Measurements from ENCODE around the gene ANKRD65.

ANKRD65 gene

DNA sequence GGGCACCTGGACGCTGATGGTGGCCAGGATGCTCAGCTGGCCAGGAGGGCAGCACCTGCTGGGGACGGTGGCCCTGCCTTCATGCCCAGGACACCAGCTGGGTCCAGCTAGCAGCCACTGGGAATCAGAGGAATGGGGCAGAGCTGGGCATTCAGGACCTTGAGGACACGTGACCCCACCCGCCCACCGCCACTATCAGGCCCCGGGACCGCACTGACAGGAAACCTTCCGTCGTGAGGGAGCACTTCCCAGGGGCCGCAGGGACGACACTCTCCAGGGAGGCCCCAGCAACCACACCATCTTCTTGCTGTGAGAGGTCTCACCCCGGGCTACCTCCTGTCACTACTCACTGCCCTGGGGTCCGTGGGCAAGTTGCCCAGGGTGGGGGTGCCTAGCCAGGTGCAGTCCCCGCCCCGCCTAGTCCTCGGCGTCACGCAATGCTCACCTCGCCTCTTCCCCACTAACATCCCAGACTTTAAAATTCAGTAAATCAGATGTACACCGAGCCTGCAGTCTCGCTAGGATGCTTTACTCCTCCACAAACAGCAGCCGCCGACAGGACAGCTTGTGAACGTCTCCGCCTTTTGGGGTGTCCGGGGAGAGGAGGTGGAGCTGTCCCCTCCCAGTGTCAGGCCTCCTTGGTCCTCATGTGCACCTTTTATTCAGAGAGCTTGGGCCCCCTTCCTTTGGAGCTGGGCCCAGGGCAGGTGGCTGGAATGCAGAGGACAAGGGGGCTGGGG, 19.4 kb upstream of the ANKRD65 start:
- H3K9me3 ChIP-seq (ENCODE audit: severe bottlenecking), result no peaks in the 10 kb centered on the region
- H3K27me3 ChIP-seq (ENCODE audit: insufficient read depth, low read depth, severe bottlenecking), result no peaks in the 10 kb centered on the region
- TF ChIP-seq, protein P1, sequence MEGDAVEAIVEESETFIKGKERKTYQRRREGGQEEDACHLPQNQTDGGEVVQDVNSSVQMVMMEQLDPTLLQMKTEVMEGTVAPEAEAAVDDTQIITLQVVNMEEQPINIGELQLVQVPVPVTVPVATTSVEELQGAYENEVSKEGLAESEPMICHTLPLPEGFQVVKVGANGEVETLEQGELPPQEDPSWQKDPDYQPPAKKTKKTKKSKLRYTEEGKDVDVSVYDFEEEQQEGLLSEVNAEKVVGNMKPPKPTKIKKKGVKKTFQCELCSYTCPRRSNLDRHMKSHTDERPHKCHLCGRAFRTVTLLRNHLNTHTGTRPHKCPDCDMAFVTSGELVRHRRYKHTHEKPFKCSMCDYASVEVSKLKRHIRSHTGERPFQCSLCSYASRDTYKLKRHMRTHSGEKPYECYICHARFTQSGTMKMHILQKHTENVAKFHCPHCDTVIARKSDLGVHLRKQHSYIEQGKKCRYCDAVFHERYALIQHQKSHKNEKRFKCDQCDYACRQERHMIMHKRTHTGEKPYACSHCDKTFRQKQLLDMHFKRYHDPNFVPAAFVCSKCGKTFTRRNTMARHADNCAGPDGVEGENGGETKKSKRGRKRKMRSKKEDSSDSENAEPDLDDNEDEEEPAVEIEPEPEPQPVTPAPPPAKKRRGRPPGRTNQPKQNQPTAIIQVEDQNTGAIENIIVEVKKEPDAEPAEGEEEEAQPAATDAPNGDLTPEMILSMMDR (IDR thresholded peaks at IDR 0.05; ENCODE audit: low read depth, low read length), result no peak
- no peaks in the 10 kb centered on the region; the same call in 1 of the 2 replicates for H3K36me3 ChIP-seq
- no peak for DNase-seq
- H3K27ac ChIP-seq, result no peak overlapping the region
- H3K4me3 ChIP-seq (ENCODE audit: low read depth, low read length), result no peak overlapping the region

DNA sequence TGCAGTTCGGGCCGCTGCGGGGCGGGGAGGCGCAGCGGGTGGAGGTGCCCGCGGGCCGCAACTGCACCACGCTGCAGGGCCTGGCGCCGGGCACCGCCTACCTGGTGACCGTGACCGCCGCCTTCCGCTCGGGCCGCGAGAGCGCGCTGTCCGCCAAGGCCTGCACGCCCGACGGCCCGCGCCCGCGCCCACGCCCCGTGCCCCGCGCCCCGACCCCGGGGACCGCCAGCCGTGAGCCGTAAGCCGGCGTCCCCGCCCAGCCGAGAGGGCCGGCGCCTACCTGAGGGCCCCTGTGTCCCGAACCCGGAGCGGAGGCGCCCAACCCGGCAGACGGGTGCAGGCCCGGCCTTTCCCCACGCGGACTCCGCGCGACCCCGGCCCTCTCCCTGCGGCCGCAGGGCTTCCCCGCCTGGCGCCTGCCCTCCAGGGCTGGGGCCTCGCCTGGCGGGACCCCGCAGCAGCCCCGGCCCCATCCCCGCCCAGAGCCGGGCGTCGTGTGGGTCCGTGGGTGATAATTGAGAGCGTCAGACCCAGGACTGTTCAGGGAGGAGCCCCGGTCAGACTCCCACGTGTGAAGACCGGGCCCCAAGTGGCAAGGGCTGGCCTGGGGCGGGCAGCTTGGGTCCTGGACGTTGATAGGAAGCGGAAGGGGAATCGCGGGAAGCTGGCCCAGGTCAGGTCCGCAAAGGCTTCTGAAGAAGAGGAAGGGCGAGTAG, 18.6 kb upstream of the ANKRD65 start:
- no peak for DNase-seq

DNA sequence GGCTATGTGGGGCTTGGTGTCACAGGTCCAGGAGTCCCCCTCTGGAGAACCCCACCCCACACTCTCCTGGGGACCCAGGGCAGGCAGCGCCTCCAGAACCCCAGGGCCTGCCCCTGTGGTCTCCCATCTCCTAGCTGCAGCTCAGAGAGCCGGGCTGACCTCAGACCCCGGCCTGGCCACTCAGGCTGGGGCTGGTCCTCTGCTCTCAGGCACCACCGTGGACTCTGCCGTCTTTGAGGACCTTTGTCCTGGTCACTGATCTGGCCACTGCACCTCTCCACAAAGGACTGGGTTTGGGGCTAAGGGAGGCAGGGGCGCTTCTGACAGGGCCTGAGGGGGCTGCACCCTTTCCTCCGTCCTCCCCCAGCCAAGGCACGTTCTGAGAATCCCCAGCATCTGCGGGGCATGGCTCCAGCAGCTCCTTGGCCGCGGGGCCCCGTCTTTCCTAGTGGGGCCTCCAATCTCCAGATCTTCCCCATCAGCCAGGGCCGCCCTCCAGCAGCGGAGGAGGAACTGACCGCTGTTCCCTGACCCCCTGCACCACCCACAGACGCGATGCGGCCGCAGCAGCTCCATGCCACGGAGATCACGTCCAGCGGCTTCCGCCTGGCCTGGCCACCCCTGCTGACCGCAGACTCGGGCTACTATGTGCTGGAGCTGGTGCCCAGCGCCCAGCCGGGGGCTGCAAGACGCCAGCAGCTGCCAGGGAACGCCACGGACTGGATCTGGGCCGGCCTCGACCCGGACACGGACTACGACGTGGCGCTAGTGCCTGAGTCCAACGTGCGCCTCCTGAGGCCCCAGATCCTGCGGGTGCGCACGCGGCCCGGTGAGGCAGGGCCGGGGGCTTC, 17.7 kb upstream of the ANKRD65 start:
- no peaks in the 10 kb centered on the region for H3K27me3 ChIP-seq (ENCODE audit: insufficient read depth, low read depth, severe bottlenecking)
- DNase-seq, result no peak
- TF ChIP-seq, protein P1 (IDR thresholded peaks at IDR 0.05; ENCODE audit: low read depth, low read length), result no peak
- H3K36me3 ChIP-seq, result no peaks in the 10 kb centered on the region; the same call in 1 of the 2 replicates
- no peaks in the 10 kb centered on the region for H3K9me3 ChIP-seq (ENCODE audit: severe bottlenecking)
- H3K4me3 ChIP-seq (ENCODE audit: low read depth, low read length), result no peak overlapping the region
- H3K27ac ChIP-seq, result no peak overlapping the region

More for the DNA sequence above, 18.6 kb upstream of the ANKRD65 start:
- H3K27me3 ChIP-seq (ENCODE audit: insufficient read depth, low read depth, severe bottlenecking), result no peaks in the 10 kb centered on the region
- no peak overlapping the region for H3K27ac ChIP-seq
- TF ChIP-seq, protein P1 (IDR thresholded peaks at IDR 0.05; ENCODE audit: low read depth, low read length), result no peak
- H3K9me3 ChIP-seq (ENCODE audit: severe bottlenecking), result no peaks in the 10 kb centered on the region
- no peak overlapping the region for H3K4me3 ChIP-seq (ENCODE audit: low read depth, low read length)
- H3K36me3 ChIP-seq, result no peaks in the 10 kb centered on the region; the same call in 1 of the 2 replicates

DNA sequence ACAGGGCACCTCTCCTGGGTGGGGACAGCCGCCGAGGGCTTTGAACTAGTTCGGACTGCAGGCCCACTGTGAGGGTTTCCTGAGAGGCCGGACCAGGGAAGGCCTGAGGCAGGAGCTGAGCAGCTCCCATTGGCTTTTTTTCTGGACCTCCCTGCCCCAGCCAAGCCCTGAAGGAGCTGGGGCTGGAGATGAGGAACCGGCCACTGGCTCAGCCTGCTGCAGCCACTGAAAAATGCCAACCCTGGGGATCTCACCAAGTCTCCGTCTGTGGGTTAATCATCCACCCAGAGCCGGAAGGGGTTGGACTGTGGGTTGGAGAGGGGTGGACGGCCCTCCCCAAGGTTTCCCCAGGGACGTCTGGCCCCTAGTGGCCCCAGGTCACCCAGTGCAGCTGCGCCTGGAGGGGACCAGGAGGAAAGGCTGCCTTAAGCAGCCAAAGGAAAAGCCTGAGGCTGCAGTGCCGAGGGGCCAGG, 16.9 kb upstream of the ANKRD65 start:
- Histone ChIP-seq H3K27ac (no peak overlapping the region), H3K36me3 (no peaks in the 10 kb centered on the region; the same call in 1 of the 2 replicates), H3K4me3 (ENCODE audit: low read depth, low read length) (no peak overlapping the region), H3K27me3 (ENCODE audit: insufficient read depth, low read depth, severe bottlenecking) (no peaks in the 10 kb centered on the region), H3K9me3 (ENCODE audit: severe bottlenecking) (no peaks in the 10 kb centered on the region)
- TF ChIP-seq, protein P1 (IDR thresholded peaks at IDR 0.05; ENCODE audit: low read depth, low read length), result no peak
- no peak for DNase-seq

DNA sequence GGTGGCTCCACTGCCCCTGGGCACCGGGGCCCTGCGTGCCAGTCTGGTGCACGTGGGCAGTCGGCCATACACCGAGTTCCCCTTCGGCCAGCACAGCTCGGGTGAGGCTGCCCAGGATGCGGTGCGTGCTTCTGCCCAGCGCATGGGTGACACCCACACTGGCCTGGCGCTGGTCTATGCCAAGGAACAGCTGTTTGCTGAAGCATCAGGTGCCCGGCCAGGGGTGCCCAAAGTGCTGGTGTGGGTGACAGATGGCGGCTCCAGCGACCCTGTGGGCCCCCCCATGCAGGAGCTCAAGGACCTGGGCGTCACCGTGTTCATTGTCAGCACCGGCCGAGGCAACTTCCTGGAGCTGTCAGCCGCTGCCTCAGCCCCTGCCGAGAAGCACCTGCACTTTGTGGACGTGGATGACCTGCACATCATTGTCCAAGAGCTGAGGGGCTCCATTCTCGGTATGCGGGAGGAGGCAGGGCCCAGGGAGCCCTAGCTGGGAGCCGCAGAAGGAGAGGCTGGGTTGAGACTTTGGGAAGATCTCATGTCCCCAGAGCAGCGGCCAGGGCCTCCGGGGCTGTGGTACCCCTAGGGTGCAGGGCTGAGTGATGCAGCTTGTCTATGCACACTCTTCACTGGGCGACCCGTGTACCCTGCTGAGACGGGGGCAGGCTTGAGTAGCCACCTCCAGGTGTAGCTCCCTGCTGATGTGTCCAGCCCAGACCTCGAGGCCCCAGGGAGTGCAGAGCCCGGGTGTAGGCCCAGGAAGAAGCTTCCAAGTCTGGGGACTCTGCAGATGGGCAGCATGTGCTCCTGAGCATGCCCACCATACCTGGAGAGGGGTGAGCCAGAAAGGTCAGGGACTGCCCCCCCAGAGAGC, 16.2 kb upstream of the ANKRD65 start:
- TF ChIP-seq, protein P1 (IDR thresholded peaks at IDR 0.05; ENCODE audit: low read depth, low read length), result no peak

More for the DNA sequence above, 16.2 kb upstream of the ANKRD65 start:
- H3K9me3 ChIP-seq (ENCODE audit: severe bottlenecking), result no peaks in the 10 kb centered on the region
- H3K36me3 ChIP-seq, result no peaks in the 10 kb centered on the region; the same call in 1 of the 2 replicates
- no peak overlapping the region for H3K27ac ChIP-seq
- no peaks in the 10 kb centered on the region for H3K27me3 ChIP-seq (ENCODE audit: insufficient read depth, low read depth, severe bottlenecking)
- no peak overlapping the region for H3K4me3 ChIP-seq (ENCODE audit: low read depth, low read length)
- no peak for DNase-seq

Data from WERI-Rb-1 (cell line).